HG03571 (cell line): ENCODE measurements around the gene CDH3.

Experiments used
- ATAC-seq: cut with Tn5 transposase; IDR thresholded peaks from one replicate; pipeline ENCODE4 v1.9.1; 2021; ENCODE audit not compliant: unreplicated experiment

Gene CDH3

GRCh38 chr16:68644715-68645493 lies at the start of gene CDH3:
TSS of gene CDH3 (plus strand) at chr16:68645310. CDS start at chr16:68645380, 70 bp downstream.
- ATAC-seq, result no peak

- no peak for ATAC-seq
Measured at GRCh38 chr16:68596266-68596665, 48.8 kb upstream of the CDH3 start.

GRCh38 chr16:68599586-68599985 lies 45.5 kb upstream of the CDH3 start:
- no peak for ATAC-seq

- no peak for ATAC-seq
Measured at GRCh38 chr16:68605746-68606145, 39.4 kb upstream of the CDH3 start.

GRCh38 chr16:68607443-68607842 lies 37.7 kb upstream of the CDH3 start:
- ATAC-seq, result no peak

- ATAC-seq, result no peak
Measured at GRCh38 chr16:68608330-68608729, 36.8 kb upstream of the CDH3 start.

- ATAC-seq, result no peak
Measured at GRCh38 chr16:68612996-68613395, 32.1 kb upstream of the CDH3 start.

GRCh38 chr16:68617734-68618133 lies 27.4 kb upstream of the CDH3 start:
- no peak for ATAC-seq

- ATAC-seq, result no peak
Measured at GRCh38 chr16:68626557-68626956, 18.6 kb upstream of the CDH3 start.

- ATAC-seq, result no peak
Measured at GRCh38 chr16:68627951-68628425, 17.1 kb upstream of the CDH3 start.

GRCh38 chr16:68629351-68629910 lies 15.7 kb upstream of the CDH3 start:
- no peak for ATAC-seq

- no peak for ATAC-seq
Measured at GRCh38 chr16:68636064-68636560, 9.0 kb upstream of the CDH3 start.

GRCh38 chr16:68636818-68637217 lies 8.3 kb upstream of the CDH3 start:
- ATAC-seq, result no peak

- ATAC-seq, result no peak
Measured at GRCh38 chr16:68640972-68641371, 4.1 kb upstream of the CDH3 start.

GRCh38 chr16:68642047-68642435 lies 3.1 kb upstream of the CDH3 start:
- ATAC-seq, result no peak

- no peak for ATAC-seq
Measured at GRCh38 chr16:68642436-68643101, 2.5 kb upstream of the CDH3 start.

- ATAC-seq, result no peak
Measured at GRCh38 chr16:68643227-68643626, 1.9 kb upstream of the CDH3 start.

GRCh38 chr16:68643847-68644246 lies 1.3 kb upstream of the CDH3 start:
- ATAC-seq, result no peak

- no peak for ATAC-seq
Measured at GRCh38 chr16:68644296-68644695, 814 bp upstream of the CDH3 start.

GRCh38 chr16:68645494-68646388 lies 631 bp downstream of the CDH3 start:
- no peak for ATAC-seq
